ENCODE measurements around the gene DENND1C. TPM values are rescaled to one million over a fixed set of nuclear protein-coding genes. Genes with fewer than 3 reads are reported as not detected.

DENND1C gene
- total RNA-seq, 4 donors from 2014 or later = 0.27 to 1.2 (median 0.29) TPM; not detected in 1

GRCh38 chr19:6528544-6529121 lies 47.0 kb upstream of the DENND1C start:
- ATAC-seq (no peak), DNase-seq (peak; percentile 33 to 52)
- Histone ChIP-seq H3K9me3 (no peaks in the 10 kb centered on the region), H3K4me3 (no peak overlapping the region), H3K36me3 (no peaks in the 10 kb centered on the region), H3K27me3 (peaks cover 8 to 18% (median 10%) of the 10 kb centered on the region in 3 donors), H3K4me1 (peaks cover 25 to 29% of the 10 kb centered on the region in 2 donors), H3K27ac (peak overlapping the region in 2 of 4 donors; percentile 22 to 27)
- TF ChIP-seq POLR2A (IDR thresholded peaks at IDR 0.05) = no peak
- no peak for TF ChIP-seq CTCF (IDR thresholded peaks at IDR 0.05 in 4 of 5, conservative IDR thresholded peaks at IDR 0.05 in 1 of 5)
- in situ Hi-C loops (cut with MboI; ENCODE audit: low sequenced_read_pairs in 4 of 4) (loop anchor here in 1 of 4 donors (10.0 kb wide), 1 partner anchor 96 kb away; no protein-coding TSS in a partner anchor), intact Hi-C loops (cut with DNase I; ENCODE audit: low total_unique reads) (no loop called here)

- Histone ChIP-seq H3K27ac (no peak overlapping the region), H3K4me1 (peaks cover 25 to 29% of the 10 kb centered on the region in 2 donors), H3K36me3 (no peaks in the 10 kb centered on the region), H3K27me3 (peaks cover 8 to 18% (median 10%) of the 10 kb centered on the region in 3 donors), H3K9me3 (no peaks in the 10 kb centered on the region), H3K4me3 (no peak overlapping the region)
- in situ Hi-C loops (cut with MboI; ENCODE audit: low sequenced_read_pairs in 4 of 4) = loop anchor here in 1 of 4 donors (10.0 kb wide), 1 partner anchor 97 kb away; no protein-coding TSS in a partner anchor
- no peak for DNase-seq
- no peak for ATAC-seq
- TF ChIP-seq CTCF (IDR thresholded peaks at IDR 0.05 in 4 of 5, conservative IDR thresholded peaks at IDR 0.05 in 1 of 5) (no peak), POLR2A (IDR thresholded peaks at IDR 0.05) (no peak)
- intact Hi-C loops (cut with DNase I; ENCODE audit: low total_unique reads) = no loop called here
Measured at GRCh38 chr19:6527893-6528543, 46.4 kb upstream of the DENND1C start.

- intact Hi-C loops (cut with DNase I; ENCODE audit: low total_unique reads) (no loop called here), in situ Hi-C loops (cut with MboI; ENCODE audit: low sequenced_read_pairs in 4 of 4) (loop anchor here (10.0 to 25.0 kb wide), 3 partner anchors 100 to 338 kb away; partner anchors contain the start of genes GPR108 (in 1 of the 4) and TRIP10 (in 1 of the 4))
- Histone ChIP-seq H3K27ac (no peak overlapping the region), H3K4me3 (no peak overlapping the region), H3K4me1 (peaks cover 5 to 11% of the 10 kb centered on the region in 2 donors), H3K27me3 (no peaks in the 10 kb centered on the region), H3K9me3 (no peaks in the 10 kb centered on the region), H3K36me3 (no peaks in the 10 kb centered on the region)
- TF ChIP-seq CTCF (IDR thresholded peaks at IDR 0.05 in 4 of 5, conservative IDR thresholded peaks at IDR 0.05 in 1 of 5) = no peak
- no peak for TF ChIP-seq POLR2A (IDR thresholded peaks at IDR 0.05)
- ATAC-seq = no peak
- DNase-seq = no peak
Measured at GRCh38 chr19:6524311-6524710, 42.7 kb upstream of the DENND1C start.

- no peak for DNase-seq
- no peak for TF ChIP-seq CTCF (IDR thresholded peaks at IDR 0.05 in 4 of 5, conservative IDR thresholded peaks at IDR 0.05 in 1 of 5)
- TF ChIP-seq POLR2A (IDR thresholded peaks at IDR 0.05) = no peak
- no peak for ATAC-seq
- Histone ChIP-seq H3K4me1 (no peaks in the 10 kb centered on the region), H3K27me3 (no peaks in the 10 kb centered on the region), H3K36me3 (no peaks in the 10 kb centered on the region), H3K27ac (no peak overlapping the region), H3K4me3 (no peak overlapping the region), H3K9me3 (no peaks in the 10 kb centered on the region)
- in situ Hi-C loops (cut with MboI; ENCODE audit: low sequenced_read_pairs in 4 of 4) (loop anchor here (10.0 to 25.0 kb wide), 3 partner anchors 102 to 340 kb away; partner anchors contain the start of genes GPR108 (in 1 of the 4) and TRIP10 (in 1 of the 4)), intact Hi-C loops (cut with DNase I; ENCODE audit: low total_unique reads) (no loop called here)
Measured at GRCh38 chr19:6522712-6523111, 41.1 kb upstream of the DENND1C start.

Measured in gastrocnemius medialis (tissue), 4 donors.